ELR (cell line): Measurements from ENCODE around the gene TSSK2.

Experiments used
- DNase-seq: peaks from one replicate; pipeline ENCODE4 v3.0.0-alpha.2; 2015; ENCODE audit warnings: low read depth

TSSK2 gene

DNA sequence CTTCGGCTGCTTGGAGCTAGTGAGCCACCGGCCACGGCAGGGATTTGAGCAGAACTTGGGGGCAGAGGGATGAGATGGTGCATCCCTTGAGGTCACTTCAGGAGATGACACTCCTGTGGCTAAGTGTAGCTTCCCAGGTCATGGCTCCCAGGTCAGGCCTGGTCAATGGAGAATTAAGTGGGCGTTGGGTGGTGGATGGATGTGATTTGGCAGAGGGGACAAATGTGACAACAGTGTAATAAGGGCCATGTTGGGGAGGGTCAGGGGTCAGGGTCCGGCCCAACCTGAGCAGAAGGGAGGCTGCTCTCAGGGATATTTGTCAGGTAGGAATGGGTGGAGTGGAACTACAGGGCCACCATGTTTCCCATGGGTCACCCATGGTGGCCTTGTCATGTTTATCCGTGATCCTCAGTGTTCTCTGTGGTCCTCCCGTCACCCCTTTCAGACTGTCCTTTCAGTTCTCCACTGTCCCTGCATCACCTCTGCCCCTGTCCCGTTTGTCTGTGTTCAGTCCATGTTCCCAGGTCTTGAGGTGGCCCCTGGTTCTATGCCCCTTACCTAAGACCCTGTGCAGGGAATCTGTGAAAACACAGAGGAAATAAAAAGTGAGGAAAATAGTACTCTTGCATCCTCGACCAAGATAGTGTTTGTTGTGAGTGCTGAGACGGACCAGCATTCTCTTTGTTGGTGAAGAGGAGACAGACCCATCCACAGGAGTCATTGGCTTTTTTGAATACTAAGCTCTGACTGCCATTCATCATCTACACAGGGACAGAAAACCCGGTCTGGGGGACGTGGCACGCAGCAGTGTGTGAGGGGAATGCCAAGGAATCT, 41.3 kb downstream of the TSSK2 start:
- DNase-seq = no peak

DNA sequence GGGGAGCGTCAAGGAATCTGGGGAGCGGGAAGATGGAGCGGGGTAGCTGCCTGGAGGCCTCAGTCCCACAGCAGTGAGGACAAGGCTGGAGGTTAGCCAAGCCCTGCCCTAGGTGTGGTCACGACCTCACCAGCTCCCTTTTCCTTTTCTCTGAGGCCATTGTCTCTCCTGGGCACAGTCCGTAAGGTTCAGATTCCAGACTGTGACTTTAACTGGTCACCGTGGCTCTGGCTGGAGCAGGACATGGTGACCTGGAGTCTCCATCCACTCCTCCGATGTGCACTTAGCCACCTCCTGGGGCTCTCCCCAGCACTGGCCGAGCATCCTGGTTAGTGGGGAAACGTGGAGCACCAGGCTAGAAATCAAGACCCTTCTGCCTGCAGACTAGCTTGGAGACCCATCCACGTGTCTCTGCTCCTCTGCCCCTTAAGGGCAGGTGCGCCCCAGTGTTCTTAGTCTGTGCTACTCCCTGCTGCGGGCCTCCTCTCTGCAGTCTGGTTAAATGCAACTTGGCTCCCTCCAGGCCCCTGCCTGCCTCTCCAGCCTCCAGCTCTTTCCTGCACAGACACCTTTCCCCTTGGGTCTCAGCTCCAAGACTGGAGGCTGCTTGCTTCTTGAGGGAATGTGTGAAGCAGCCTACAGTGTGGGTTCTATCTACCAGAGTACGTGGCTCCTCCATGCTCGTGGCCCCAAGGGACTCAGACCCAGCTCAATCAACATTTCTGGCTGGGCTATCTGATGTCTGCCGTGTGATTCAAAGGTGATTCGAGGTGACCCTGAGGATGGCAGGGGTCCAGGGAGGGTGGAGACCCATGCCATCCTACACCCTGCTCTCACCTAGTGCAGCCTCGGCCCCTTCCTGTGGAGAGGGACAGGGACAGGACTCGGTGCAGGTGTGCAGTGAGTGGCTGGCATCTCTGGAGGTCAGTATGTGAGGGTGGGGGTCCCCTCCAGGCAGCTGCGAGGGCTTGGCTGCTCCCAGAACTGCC, 42.2 kb downstream of the TSSK2 start:
- no peak for DNase-seq

GRCh38 chr22:19174106-19175025, 43.3 kb downstream of the TSSK2 start:
- DNase-seq = peak; percentile 69

DNA sequence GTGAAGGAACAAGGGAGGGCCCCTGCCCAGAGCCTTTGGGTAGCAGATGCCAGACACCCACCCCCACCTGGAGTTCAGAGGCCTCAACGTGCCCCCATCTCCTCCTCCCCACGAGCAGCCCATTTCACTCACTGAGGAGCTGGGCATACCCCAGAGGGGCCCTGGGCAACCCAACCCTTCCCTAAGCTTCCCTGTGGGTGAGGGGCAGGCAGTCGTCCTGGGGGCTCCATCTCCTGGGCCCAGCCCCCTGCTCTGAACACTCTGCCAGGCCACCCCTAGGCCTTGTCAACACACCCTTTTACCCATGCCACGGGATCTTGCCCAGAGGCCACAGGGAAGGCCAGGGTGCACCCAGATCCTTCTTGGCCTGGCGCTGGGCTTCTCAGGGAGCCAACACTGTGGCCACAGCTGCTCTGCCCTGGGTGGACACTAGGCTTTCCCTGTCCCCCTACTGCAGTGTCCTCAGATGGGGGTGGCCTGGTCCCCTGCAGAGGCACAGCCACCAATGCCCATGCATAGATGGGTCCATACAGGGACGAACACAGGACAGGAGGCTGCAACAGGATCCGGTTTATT, 44.0 kb downstream of the TSSK2 start:
- DNase-seq = no peak

DNA sequence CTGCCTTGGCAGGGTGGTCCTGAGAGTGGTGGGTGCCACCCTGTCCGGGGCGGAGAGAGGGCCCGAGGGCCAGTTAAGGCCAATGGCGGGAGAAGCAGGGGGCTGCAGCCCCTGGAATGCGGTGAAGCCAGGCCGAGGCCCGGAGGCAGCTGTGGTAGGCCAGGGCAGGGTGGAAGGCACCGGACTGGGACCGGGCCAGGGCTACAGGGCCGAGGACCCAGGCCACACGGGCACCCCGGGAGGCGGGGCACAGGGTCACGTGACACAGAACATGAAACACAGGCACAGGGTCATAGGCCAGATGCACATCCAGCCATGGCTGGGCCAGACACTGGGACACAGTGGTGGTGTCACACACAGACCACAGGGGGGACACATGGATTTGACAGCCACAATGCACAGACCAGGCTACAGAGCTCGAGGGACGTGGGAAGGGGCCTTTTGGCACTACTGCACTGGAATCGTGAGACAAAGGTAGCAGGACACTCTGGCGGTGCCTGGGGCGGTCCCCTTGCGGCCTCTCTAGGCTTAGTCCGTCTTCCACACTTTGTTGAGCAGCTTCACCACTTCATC, 44.6 kb downstream of the TSSK2 start:
- DNase-seq = no peak

DNA sequence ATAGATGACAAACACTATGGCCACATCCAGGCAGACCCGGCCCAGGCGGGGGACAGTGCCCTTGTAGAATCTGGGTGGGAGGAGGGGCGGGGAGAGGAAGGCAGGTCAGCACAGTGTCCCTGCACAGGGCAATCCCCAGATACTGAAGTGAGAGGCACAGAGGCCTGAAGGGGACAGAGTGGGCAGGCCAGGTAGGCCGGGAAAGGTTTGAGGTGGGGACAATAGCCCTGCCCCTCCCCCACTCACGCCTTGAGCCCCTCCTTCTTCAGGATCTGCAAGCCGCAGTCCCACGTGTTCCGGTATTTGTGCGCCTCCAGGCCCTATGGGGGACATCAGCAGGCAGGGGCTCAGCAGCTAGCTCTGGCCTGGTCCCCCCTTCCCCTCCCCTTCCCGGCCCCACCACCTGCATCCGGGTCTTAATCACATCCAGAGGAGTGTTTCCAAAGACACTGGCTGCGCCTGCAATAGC, 45.1 kb downstream of the TSSK2 start:
- DNase-seq = no peak

DNA sequence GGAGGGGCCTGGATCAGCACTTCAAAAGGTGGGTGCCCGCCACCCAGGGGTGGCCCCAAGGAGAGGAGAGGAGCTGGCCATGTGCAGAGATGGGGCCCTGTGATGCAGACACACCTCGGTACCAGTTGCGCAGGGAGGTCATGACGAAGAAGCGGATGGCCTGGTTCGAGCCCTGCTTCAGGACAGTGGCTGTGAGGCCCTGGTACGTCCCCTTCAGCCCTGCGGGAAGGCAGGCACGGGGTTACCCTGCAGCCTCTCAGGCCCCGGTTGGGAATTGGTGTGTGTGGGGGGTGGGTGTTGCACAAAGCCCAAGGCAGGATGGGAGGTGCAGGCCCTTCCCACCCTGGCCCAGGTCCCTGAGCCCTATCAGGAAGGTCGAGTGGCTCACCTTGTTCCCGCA, 45.6 kb downstream of the TSSK2 start:
- no peak for DNase-seq

DNA sequence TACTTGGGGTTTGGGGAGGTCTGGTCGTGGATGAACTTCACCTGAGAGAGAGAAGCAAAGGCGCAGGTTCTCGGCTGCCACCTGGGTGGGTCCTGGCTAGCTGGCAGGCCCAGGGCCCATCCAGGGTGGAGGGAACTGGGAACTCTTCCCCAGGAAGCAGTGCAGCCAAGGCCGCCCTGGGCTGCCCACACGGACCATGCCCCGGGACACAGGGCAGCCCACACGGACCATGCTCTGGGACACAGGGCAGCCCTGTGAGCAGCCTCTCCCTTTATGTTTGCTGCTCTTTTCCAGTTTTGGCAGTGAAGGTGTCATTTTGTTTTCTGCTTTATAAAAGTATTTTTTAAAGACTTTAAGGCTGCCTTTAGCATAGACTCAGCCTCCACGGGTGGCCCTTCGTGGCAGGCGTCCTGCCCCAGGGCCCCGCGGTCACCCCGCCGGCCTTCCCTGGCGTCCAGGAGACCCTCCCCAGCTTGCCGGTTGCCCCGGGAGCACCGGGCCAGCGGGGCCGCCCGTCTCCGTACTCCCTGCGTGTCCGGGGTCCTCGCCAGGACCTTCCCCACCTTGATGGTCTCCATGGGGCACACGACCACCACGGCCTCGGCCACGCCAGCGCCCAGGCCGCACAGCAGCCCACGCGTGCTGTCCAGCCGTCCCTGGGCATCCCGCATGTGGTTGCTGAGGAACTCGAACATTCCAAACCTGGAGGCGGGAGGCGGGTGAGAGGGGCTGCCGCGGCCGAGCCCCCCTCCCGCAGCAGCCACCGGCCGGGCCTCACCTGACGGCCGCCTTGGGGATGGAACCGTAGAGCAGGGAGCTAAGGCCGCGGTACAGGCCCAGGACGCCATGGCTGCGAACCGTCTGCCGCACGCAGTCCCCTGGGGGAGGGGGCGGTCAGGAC, 46.3 kb downstream of the TSSK2 start:
- DNase-seq = peak; percentile 26

- DNase-seq = peak; percentile 58
Measured at GRCh38 chr22:19178065-19178656, 47.1 kb downstream of the TSSK2 start.

GRCh38 chr22:19178657-19179496, 47.8 kb downstream of the TSSK2 start, which contains the start of gene SLC25A1:
Gene SLC25A1, minus strand, starts transcription at chr22:19178736. Its CDS starts 63 bp downstream, at chr22:19178673.
- DNase-seq = peak; percentile 90

- peak; percentile 86 for DNase-seq
Measured at GRCh38 chr22:19179497-19180048, 48.5 kb downstream of the TSSK2 start.

- DNase-seq = no peak
Measured at GRCh38 chr22:19180234-19180633, 49.1 kb downstream of the TSSK2 start.

- DNase-seq = no peak
Measured at GRCh38 chr22:19180740-19181410, 49.8 kb downstream of the TSSK2 start.

DNA sequence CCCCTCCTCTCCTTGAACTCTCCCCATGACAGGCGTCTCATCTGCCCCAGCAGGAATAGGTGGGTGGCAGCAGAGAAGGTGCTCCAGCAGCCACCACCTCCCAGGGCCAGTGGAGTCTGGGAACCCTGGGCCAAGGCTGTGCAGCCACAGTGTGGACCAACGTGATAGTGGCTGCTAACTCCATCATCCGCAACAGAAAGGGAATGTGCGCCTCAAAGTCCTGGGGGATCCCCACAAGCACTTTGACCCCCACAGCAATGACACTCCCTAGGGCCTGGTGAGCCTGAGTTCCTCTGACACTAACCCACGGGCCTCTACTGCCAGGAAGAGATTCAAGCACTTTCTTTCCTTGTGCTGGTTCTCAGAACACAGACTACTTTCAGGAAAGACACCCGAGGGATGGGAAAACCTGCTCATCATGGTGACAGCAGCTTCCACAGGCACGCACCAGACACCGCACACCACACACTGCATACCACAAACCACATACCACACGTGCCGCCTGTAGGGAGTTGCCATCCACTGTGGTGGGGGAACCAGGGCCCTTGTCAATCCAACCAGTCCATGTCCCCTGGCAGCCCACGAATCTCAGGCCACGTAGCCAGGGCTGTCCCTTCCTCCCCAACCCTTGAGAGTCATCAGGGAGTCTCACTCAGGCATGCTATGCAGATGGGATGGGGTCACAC, 50.8 kb downstream of the TSSK2 start:
- no peak for DNase-seq
